ENCODE results near the gene ITPRID2. TPM values are rescaled to one million over a fixed set of nuclear protein-coding genes. Genes with fewer than 3 reads are reported as not detected.

Gene ITPRID2
- total RNA-seq, 3 donors from 2014 or later = 184 to 381 (median 299) TPM

DNA sequence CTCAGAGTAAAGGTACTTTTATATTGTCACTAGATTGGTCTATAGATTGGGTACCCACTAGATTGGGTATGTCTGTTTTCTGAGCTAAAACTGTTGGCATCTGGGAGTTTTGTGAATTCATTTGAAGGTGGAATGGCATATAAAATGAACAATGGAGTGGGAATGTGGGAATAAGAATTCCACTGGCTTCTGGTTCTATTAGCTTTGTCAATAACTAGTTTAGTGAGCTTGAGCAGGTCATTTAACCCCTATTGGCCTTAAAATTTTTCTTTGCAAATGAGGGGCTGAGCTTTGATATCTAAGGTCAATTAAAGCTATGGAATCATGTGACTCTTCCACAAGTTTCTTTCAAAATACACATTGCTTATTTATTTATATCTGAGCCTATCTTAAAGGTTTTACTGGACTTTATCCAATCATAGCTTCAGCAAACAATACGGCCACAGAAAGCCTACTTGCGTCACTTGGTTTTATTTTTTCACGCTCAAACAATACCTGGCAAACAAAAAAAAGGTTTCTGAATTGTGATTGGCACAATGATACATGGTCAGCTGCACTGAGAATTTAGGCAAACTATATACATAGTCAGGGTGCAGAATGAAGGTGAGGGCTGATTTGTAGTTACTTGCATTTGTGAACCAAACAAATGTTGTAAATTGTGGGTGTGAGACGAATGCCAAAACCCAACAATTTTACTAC, 28.8 kb upstream of the ITPRID2 start:
- intact Hi-C loops (cut with DNase I, micrococcal nuclease) = no loop called here
- TF ChIP-seq, protein P1, sequence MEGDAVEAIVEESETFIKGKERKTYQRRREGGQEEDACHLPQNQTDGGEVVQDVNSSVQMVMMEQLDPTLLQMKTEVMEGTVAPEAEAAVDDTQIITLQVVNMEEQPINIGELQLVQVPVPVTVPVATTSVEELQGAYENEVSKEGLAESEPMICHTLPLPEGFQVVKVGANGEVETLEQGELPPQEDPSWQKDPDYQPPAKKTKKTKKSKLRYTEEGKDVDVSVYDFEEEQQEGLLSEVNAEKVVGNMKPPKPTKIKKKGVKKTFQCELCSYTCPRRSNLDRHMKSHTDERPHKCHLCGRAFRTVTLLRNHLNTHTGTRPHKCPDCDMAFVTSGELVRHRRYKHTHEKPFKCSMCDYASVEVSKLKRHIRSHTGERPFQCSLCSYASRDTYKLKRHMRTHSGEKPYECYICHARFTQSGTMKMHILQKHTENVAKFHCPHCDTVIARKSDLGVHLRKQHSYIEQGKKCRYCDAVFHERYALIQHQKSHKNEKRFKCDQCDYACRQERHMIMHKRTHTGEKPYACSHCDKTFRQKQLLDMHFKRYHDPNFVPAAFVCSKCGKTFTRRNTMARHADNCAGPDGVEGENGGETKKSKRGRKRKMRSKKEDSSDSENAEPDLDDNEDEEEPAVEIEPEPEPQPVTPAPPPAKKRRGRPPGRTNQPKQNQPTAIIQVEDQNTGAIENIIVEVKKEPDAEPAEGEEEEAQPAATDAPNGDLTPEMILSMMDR (IDR thresholded peaks at IDR 0.05) = no peak
- Histone ChIP-seq H3K36me3 (ENCODE audit: low read depth) (no peaks in the 10 kb centered on the region), H3K4me1 (ENCODE audit: low read depth) (peaks cover 9% of the 10 kb centered on the region), H3K9me3 (no peaks in the 10 kb centered on the region), H3K4me3 (no peak overlapping the region)
- ATAC-seq = no peak
- no peak for DNase-seq

DNA sequence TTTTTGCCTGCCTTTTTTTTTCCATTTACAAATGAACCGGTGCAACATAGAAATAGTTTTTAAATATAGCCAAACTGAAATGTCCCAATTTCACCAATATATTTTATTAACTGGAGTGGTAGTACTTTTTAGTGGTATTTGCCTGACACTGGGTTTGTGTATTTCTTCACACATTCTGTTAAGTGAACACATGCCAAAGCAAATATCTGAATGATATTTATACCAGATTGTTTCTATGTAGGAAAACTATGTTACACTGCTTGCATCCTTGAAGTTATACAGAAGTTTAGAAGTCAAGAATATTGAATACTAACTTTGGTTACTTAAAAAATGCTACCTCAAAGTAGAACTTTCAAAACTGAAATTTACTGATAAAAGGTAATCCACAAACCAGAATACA, 19.4 kb upstream of the ITPRID2 start:
- no peak for DNase-seq
- H3K4me3 ChIP-seq = no peak overlapping the region
- TF ChIP-seq, protein P1 (IDR thresholded peaks at IDR 0.05) = no peak
- ATAC-seq = no peak
- no peaks in the 10 kb centered on the region for H3K4me1 ChIP-seq (ENCODE audit: low read depth)
- no peaks in the 10 kb centered on the region for H3K36me3 ChIP-seq (ENCODE audit: low read depth)
- intact Hi-C loops (cut with DNase I, micrococcal nuclease) = no loop called here
- no peaks in the 10 kb centered on the region for H3K9me3 ChIP-seq

DNA sequence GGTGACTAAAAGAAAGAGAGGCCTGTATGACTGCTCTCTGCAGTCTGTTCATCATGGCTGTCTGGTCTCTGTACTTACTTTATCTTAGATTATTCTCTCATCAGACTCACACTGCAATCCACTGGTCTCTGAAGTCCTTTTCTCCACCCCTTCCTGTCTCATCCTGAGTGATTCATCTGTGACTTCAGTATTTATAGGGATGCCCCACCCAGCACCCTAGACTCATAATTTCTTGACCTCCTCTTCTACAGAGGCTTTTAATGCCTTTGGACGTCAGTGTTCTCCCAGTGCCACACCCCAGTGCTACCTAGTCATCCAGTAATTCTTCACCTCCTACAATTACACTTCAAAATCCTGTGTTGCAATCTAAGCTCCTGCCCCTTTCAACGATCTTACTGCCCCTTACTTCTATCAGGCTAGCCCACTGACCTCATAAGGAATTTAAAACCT, 14.9 kb upstream of the ITPRID2 start:
- TF ChIP-seq, protein P1 (IDR thresholded peaks at IDR 0.05) = no peak
- H3K4me3 ChIP-seq = no peak overlapping the region
- H3K4me1 ChIP-seq (ENCODE audit: low read depth) = peaks cover 6% of the 10 kb centered on the region
- intact Hi-C loops (cut with DNase I, micrococcal nuclease) = no loop called here
- ATAC-seq = peak; percentile 98
- H3K9me3 ChIP-seq = no peaks in the 10 kb centered on the region
- DNase-seq = peak in 1 of 3 donors; percentile 66
- no peaks in the 10 kb centered on the region for H3K36me3 ChIP-seq (ENCODE audit: low read depth)

DNA sequence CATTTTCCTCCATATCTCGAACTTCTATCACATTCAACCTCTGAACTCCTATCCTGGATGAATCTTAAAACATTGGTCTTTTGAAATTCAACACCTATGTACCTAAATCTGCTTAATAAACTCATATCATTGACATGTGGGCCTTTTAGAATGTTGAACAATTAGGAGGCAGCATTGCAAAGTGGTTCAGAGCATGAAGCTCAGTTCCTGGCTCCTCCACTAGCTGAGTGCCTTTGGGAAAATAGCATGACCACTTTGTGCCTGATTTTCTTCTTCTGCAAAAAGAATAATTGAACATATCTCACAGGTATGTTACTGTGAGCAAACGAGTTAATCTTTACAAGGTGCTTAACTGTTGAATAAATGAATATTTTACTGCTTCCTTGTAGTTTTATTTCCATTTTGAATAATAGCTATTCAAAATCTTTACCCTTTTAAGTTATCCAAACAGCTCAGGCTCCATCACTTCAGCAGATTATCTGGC, 14.3 kb upstream of the ITPRID2 start:
- TF ChIP-seq, protein P1 (IDR thresholded peaks at IDR 0.05) = no peak
- Histone ChIP-seq H3K4me3 (no peak overlapping the region), H3K4me1 (ENCODE audit: low read depth) (peaks cover 6% of the 10 kb centered on the region), H3K9me3 (no peaks in the 10 kb centered on the region), H3K36me3 (ENCODE audit: low read depth) (no peaks in the 10 kb centered on the region)
- ATAC-seq = peak; percentile 13
- DNase-seq = no peak
- intact Hi-C loops (cut with DNase I, micrococcal nuclease) = no loop called here

- Histone ChIP-seq H3K4me3 (no peak overlapping the region), H3K9me3 (no peaks in the 10 kb centered on the region), H3K36me3 (ENCODE audit: low read depth) (no peaks in the 10 kb centered on the region), H3K4me1 (ENCODE audit: low read depth) (peaks cover 6% of the 10 kb centered on the region)
- ATAC-seq = no peak
- DNase-seq = no peak
- intact Hi-C loops (cut with DNase I, micrococcal nuclease) = no loop called here
- TF ChIP-seq, protein P1 (IDR thresholded peaks at IDR 0.05) = no peak
Observed at GRCh38 chr2:181878448-181878847, 13.1 kb upstream of the ITPRID2 start.

Measured in mucosa of descending colon (tissue), 3 donors.